GM18517 (cell line): ENCODE data around the gene C1orf74.
"Not testable (repeated sequence)": the region's sequence is repeated elsewhere in the genome, so short reads cannot be mapped to it uniquely, and the experiment has no call there.

Experiments
- ATAC-seq: cut with Tn5 transposase; IDR thresholded peaks from one replicate; pipeline ENCODE4 v1.9.1; 2021; ENCODE audit warnings: mild to moderate bottlenecking, moderate library complexity; ENCODE audit not compliant: unreplicated experiment

C1orf74 gene

GRCh38 chr1:209805875-209806760 is 21.8 kb upstream of the C1orf74 start, which contains the start of gene IRF6:
Gene IRF6 (minus strand): TSS chr1:209806142. CDS start chr1:209801413, 4,729 bp downstream.
- peak; percentile 63 for ATAC-seq

- ATAC-seq: no peak
These were observed 21.0 kb upstream of the C1orf74 start for GRCh38 chr1:209805341-209805781.

- no peak for ATAC-seq
These were observed 19.2 kb upstream of the C1orf74 start for GRCh38 chr1:209803568-209803967.

- no peak for ATAC-seq
These were observed 18.4 kb upstream of the C1orf74 start for GRCh38 chr1:209802780-209803152.

GRCh38 chr1:209802117-209802779 is 17.9 kb upstream of the C1orf74 start:
- no peak for ATAC-seq

GRCh38 chr1:209800984-209801834 is 16.9 kb upstream of the C1orf74 start:
- ATAC-seq: no peak

- no peak for ATAC-seq
These were observed 13.8 kb upstream of the C1orf74 start for GRCh38 chr1:209797978-209798639.

GRCh38 chr1:209793711-209794110 is 9.4 kb upstream of the C1orf74 start:
- ATAC-seq: not testable (repeated sequence)

GRCh38 chr1:209791920-209792319 is 7.6 kb upstream of the C1orf74 start:
- no peak for ATAC-seq

- ATAC-seq: no peak
These were observed 6.2 kb upstream of the C1orf74 start for GRCh38 chr1:209790286-209791193.

GRCh38 chr1:209789245-209789644 is 4.9 kb upstream of the C1orf74 start:
- no peak for ATAC-seq

- no peak for ATAC-seq
These were observed 3.2 kb upstream of the C1orf74 start for GRCh38 chr1:209787551-209787950.

GRCh38 chr1:209786146-209786545 is 1.8 kb upstream of the C1orf74 start:
- ATAC-seq: no peak

- ATAC-seq: no peak
These were observed 1.2 kb upstream of the C1orf74 start for GRCh38 chr1:209785592-209785991.

GRCh38 chr1:209783386-209783785 is 973 bp downstream of the C1orf74 start:
- no peak for ATAC-seq

GRCh38 chr1:209780268-209780667 is 4.1 kb downstream of the C1orf74 start:
- no peak for ATAC-seq

- no peak for ATAC-seq
These were observed 6.3 kb downstream of the C1orf74 start for GRCh38 chr1:209778102-209778501.

- ATAC-seq: no peak
These were observed 6.8 kb downstream of the C1orf74 start for GRCh38 chr1:209777587-209777986.

GRCh38 chr1:209775678-209776077 is 8.7 kb downstream of the C1orf74 start:
- ATAC-seq: no peak

- peak; percentile 62 for ATAC-seq
These were observed 9.8 kb downstream of the C1orf74 start for GRCh38 chr1:209774592-209774991.
